NCI-H82 treated with DMSO at 0.1 percent for 48 hours (cell line): ENCODE results near the gene TIFAB.
A peak's percentile ranks its signal among the peaks of the same experiment; 100 is the strongest.

Source experiments
- DNase-seq: peaks from one replicate; lab custom pipeline; 2025; ENCODE audit not compliant: unreplicated experiment; lab: John Stamatoyannopoulos, UW

TIFAB gene

DNA sequence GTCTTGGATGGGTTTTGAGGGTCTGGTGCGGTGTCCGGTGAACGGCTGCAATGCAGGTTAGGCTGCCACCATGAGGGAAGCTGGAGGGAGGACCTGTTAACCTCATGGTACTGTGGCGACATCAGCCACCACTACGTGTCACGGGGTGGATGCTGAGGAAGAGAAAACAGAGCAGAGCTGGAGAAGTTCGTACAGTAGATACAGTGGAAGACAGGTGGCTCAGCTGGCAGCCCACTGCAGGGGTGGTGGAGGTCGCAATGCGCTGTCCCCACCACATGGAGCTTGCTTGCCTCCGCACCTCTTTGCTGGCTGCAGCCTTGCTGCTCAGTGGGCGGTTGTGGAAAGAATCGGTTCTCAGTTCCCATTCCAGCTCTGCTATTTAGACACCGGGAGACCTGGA, 7.8 kb downstream of the TIFAB start:
- DNase-seq, result no peak

DNA sequence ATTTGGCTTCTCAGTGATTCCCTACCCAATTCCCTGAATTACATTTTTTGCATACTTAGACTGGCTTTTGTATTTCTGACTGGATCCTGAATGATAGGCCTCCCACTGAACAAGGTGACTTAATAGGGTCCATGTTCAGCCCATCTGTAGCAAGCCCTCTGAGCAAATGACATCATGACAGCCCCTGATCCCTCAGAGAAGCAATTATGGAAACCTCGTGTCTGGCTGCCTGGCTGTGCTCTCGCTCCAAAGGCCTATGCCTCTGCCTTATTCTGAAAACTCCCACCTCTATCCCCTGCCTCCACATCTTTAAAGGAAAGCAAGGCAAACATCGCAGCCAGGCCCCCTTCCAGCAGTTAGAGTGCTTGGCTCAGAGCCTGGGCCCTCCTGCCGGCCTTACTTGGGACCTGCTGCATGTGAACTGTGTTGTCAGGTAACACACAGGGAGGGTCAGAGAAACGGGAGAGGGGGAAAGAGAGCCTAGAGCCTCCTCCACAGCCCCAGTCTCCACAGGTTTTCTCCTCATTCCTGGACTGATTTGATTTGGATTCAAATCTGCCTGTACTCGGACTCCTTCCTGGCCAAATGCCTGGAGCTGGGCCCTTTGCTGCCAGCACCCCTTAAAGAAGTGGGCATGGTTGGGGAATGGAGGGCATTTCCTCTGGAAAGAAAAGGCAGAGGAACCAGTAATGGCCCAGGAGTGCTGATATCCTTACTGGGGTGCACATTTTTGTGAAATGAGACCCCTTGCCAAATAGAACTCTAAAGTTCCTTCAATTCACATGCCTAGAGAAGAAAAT, 8.8 kb downstream of the TIFAB start:
- DNase-seq, result no peak

DNA sequence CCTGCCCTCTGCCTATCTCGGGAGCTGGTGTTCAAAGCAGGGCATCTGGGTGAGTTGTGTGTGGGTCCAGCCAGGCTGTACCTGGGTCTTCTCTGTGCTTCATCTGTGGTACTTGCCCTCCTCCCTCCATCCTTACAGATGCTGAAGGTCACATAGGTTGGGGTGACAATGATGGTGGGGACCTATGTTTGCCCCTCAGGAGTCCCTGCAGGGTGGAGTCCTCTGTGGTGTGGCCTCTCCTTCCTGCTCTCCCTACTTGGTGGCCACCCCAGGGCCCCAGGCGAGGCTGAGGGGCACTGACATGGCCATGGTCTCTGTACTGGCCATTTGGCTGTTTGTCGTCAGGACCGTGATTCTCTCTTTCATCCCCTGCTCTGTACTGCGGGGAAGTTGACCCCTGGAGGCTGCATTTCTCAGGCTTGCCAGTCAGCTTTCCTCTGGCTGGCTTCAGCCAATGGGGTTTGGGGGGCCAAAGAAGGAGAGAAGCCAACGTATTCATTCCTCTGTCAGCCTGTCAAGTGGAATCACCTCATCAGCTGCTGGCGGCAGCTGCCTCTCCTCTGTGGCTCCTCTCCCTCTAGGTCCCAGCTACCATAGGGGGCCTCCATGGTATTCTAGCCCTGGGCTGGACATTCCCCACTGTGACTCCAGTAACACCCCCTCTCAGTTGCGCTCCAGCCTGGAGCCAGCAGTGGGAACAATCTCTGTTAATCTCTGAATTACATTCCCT, 9.6 kb downstream of the TIFAB start:
- no peak for DNase-seq

DNA sequence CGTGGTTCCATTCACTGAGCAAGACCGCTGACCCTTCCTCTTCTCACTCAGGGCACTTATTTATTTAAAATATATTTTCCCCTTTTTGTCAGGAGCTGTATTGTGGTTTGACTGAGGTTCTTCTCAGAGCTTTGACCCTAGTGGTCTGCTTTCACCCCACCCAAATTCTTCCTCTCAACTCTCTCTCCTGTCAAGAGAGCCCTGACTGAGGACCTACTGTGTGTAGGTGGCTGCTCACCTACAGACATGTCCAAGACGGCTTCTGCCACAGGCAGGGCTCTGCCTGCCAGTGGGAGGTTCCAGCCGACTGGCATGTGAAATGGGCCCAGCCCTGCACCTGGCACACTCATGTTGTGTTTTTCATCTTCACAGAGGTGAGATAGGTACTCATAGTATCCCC, 10.2 kb downstream of the TIFAB start:
- no peak for DNase-seq

DNA sequence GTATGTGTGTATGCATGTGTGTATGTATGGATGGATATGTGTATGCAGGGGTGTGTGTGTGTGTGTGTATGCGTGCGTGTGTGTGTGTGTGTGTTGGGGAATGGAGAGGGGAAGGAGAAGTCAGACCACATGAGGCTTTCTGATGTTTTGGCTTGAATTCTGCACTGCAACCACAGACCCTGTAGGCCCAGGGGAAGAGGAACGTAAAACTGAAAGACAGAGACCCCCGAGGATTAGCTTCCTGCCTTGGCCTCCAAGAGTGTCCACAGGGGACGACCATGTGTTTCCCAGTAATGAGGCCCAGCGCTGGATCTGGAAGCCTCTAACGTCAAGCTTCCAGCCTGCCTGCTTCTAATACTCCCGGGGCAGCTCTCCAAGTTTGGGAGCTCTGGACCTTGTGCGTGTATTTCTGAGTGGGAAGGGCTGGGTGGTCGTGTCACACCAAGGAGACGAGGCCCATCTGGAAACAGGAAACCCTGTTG, 10.8 kb downstream of the TIFAB start:
- DNase-seq, result no peak

DNA sequence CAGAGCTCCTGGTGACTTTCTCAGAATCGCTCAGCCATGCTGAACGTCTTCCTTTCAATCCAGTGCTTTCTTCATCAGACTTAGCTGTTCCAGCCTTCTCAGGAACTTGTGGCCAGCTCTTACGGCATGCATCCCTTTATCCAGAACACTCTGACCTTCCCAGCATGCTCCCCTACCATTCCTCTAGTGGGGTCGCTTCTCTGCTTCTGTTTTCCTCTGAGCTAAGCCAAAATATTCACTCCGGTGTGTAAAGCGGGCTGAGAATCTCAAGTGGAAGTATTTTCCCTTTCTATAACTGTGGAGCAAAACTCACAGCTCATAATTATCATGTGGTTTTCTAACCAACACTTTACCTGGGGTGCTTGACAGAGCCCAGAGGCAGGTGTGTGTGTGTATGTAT, 11.2 kb downstream of the TIFAB start:
- DNase-seq, result no peak

DNA sequence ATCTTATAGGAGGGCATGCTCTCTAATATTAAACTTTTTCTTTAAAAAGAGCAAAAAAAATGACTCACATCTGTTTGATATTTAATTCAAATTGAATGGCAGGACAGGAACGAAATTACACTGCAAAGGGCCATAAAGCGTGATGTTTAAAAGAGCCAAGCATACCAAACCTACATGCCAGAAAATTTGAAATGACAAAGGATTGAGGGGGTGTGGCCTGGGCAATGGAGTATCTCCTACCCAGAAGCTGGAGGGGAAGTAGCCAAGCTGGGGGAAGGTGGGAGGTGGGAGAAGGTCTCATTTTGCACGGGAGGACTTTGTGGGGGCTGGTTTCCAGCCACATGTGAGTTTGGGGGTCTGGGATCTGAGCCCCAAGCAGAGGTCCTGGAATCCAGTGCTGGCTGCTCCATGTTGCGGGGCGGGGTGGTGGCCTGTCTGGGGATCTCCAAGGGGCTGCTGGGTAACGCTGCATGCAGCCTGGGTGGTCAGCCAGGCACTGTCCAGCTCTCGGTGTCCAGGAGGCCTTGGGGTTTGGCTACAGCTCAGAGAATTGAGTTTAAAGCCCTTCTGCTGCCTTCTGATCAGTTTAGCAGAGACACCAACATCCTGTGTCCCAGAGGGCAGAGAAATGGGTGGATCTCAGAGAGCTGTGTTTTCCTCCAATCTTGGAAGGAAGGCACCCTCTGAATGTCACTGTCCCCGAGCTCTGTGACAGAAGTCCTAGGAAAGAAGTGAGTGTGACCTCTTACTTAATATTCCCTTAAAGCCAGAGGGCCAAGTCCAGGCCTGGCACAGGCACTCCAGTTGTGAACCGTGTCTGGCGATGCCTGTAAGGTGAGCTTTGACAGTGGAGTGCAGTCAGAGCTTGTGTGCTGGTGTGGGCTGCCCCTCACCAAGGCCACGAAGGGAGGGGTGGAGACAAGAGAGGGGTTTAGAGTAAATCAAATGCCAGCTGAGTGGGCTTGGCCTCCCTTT, 12.6 kb downstream of the TIFAB start:
- DNase-seq, result no peak

DNA sequence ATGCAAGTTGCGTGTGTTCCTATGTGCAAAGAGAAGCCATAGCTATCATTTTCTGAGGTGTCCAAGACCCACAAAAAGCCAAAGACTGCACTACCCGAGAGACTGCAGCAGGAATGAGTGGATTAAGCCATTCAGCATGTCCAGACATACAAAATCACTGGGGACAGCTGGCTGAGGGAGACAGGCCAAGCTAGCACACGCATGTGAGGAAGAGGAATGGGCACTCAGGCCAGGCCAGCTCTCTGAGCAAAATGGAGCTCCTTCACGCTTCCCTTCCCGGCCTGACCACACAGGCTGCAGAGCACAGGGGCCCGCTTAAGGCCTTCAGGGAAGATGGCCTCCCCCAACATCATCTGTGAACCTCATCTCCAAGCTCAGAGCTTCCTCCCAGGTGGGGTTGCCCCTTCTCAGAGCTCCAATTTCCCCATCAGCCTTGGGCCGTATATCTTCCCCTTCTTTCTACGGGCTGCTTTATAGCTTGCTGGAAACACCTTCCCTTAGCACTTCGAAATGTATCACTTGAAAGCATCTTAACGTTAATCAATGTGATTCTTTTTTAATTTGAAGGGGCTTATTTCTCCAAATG, 13.4 kb downstream of the TIFAB start:
- DNase-seq, result no peak

DNA sequence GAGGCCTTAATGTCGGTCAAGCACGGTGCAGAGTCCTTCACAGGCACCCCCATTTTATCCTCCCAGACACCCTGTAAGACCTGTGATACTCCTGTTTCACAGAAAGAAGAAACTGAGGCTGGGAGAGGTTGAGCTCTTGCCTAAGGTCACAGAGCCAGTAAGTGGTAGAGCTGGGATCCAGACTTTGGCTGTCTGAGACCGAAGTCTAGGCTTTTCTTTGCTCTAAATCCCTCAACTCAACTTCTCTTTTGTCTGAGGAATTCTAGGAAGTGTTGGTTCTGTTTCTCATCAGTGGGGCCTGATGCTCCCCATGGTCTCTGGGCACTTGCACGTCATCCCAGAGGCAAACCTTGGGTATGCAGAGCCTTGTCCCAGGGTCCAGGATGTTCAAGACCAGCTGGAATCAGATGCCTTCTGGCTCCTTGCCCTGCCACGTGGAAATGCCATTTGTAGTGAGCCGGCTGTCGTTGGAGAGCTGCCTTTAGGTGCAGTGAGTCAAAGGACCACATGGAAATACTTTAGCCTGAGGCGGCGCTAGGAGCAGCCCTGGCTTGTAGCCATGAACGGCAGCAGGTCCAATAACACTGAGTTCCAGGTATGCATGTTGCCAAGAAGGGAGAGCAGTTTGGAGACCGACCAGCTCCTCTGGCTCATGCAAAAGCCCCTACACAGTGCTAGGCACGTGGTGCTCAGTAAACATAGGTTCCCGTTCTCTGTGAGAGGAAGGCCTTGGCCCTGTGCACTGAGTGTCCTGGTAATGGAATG, 14.2 kb downstream of the TIFAB start:
- DNase-seq, result no peak

DNA sequence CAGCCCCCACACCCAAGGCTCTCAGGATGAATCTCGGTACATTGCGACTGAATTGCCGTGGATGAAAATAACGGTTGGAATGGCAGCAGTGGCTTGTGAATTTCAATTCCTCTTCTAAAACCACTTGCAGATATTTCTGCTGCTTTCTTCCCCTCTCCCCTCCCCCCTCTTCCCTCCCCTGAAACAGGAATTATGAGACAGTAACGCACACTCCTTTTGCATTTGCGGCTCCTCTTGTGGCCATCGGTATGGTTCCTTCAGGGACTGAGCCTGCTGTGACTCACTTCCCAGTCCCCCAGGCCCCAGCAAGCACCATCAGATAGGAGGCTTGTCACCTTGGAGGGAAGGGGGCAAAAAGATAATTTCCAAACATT, 14.7 kb downstream of the TIFAB start:
- DNase-seq, result no peak

DNA sequence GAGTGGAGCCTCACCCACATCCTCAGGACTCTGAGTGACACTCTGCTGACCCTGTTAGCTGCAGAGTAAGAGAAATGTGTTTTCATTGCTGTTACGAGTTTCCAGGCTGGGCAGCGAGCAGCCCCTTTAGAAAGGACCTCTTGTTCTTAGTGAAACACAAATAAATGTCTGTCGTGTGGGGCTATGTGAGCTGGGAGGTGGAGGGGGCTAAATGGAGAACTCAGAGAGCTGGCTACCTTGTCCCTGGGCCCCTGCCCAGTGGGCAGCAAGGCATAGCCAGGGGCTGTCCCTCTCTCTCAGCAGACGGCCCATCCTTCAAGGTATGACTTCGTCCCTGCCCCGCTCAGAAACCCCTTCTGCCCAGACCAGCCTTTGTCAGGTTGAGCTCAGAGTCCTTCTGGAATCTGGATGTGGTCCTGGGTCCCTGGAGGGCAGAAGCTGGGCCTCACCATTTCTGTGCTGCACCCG, 15.2 kb downstream of the TIFAB start:
- no peak for DNase-seq

DNA sequence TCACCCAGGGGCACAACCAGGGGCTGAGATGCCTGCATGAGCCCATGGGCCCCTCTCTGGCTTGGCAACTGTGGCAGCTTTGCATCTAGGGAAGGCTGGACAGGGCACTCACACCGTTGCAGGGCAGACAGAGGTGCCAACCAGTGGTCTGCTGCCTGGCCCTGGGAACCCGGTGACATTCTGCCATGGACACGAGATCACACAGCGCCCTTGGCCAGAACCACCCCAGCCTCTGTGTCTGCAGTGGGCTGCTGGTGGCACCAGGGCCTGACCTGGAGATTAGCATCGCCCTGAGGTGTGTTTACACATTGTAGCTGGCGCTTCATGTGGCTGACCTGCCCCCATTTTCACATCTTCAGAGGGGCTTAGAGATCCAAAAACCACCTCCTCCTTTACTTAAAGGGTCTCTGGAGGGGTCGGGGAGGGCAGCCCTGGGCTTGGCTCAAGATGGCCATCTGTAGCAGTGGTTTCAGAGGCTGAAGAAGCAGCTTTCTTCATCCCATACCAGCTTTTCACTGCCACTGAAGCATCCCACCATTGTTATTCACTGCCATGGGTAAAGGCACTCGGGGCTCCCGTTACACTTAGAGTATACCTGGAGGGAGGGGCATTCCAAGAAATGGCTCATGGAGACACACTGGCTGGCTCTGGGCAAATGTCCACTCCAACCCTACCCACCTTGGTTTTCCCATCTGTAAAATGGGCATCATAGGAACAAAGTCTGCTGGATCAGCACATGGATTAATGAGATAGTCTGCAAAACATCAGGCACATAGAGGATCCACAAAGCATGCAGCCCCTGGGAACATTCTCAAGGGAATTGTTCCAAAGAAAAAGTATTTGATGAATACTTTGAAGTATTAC, 16.5 kb downstream of the TIFAB start:
- no peak for DNase-seq

DNA sequence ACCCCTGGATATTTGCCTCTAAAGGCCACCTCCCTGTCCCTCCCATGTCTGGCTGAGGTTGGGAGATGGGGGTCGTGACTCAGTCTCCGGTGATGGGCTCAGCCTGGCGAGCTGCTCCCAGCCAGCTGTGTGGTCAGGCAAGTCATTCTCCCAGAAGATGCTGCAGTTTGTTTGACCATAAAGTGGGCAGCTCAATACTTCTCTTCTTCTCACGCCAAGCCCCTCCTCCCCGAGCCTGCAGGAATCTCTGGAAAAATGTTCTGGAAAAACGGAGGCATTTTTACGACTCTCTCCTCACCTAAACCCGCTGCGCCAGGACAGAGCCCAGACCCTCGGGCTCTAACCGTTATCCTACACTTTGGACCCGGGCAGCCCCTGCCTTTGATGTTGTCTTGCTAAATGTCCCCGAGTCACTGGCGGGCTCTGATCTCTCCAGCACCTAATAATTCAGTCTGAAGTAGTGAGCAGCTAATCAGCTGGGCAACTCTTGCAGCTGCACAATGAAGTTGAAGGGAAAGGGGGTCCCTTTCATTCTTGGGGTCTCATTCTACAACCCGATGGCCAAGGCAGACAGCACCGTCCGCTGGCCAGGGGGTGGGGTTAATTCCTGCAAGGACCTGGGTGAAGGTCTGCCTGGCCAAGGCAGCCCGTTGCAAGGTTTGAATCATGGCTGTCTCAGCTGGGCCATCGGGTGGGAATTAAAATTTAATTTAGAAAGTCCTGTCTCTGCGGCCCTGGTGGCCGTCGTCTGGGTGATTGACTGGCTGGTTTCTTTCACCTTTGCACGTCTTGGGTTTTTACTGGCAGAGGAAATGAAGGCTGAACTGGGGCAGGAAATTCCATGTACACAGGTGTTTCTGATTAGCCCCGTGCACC, 17.3 kb downstream of the TIFAB start:
- no peak for DNase-seq

DNA sequence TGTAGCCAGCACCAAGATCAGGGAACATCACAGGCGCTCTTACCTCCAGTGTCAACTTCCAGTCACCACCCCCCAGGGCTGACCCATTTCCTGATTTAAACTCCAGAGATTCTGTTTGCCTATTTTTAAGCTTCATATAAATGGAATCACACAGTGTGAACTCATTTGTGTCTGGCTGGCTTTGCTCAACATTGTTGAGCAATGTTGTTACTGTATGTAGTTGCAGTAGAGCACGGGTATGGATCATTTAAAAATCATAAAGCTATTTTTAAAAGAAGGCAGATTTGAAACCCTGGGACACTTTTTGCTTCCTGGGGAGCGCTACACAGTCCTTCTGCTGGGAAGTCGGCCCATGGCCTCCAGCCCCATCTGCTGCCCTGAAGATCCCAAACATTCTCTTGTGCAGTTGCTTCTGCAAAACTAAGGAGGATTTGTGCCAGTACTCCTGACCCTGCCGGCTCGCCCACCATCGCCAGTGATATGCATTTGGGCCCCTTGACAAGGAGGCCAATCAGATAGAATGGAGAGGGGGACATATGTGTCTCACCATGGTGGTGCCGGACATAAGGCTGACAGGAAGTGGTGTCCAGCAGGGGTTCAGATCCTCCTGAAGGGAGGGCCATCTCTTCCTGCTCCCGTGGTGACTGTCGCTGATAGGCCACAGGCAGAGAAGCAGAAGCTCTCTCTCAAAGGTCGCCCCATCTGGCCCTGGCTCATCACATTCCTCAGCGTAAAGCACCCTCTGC, 18.3 kb downstream of the TIFAB start:
- no peak for DNase-seq

DNA sequence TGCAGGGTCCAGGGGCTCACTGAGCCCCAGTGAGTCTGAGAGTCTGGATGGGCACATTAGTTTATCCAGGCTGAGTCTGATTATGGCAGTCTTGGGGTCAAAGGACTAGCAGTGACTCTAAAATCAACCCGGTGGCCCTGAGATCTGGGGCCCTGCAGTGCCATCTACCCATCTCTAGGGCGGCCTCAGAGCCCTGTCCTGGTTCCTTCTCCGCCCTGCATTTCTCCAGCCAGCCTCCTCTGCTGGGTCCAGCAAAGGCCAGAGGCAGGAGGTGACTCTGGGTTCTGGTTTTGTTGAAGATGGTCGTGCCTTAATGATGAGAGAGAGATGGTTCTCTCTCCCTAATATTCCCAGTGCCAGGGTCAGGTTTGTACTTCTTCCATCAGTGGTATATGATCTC, 20.0 kb downstream of the TIFAB start:
- no peak for DNase-seq

DNA sequence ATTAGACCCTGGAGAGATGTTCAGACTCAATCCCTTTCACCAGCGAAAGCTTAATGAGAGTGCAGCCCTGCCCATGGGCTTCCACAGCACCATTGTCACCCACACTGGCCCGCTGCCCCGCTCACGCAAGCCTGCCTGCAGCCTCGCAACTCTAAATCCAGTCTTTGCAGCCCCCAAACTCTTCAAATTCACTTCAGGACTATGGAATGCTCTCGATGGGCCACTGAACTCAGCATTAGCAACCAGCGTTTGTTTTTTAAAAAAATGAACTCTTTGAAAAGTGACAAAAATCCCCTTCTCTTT, 22.1 kb downstream of the TIFAB start:
- no peak for DNase-seq

DNA sequence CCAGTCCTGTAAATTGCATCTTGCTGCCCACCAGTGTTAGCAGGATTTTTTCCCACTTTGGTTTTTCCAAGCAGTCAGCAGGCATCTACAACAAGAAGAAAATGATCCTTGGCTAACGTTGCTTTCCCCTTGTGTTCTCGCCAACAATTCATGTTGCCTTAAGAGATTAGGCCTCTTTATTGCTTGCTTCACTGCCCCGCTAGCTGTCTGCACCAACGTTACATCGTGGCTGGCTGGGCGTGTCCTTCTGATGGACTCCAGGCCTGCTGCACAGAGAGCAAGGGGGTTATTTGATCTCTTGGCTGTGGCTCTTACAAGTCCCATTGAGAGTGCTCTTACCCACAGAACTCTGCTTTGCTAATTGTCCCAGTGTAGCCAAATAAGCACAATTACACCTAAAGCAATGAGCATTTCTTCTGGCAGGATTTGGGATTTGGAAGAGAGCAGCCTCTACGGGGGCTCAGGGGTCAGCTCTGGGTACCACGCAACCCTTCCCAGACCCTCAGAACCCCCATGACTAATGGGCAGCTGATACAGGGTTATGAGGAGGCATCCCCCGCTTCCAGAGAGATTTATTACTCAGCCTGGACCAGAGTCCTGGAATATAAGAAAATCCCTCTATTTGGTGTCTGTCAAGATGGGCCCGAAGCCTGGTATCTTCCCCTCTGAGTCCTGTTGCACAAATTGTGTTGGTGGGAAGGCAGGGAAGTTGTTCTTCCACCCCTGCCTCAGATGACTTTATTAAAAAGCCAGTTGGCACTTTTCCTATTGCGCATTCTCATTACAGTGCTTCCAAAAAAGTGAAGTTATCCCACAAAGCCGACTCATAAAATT, 22.6 kb downstream of the TIFAB start:
- peak; percentile 20 for DNase-seq
